HepG2 (cell line): ENCODE results near the gene RUBCNL. TPM values are rescaled to one million over a fixed set of nuclear protein-coding genes. Genes with fewer than 3 reads are reported as not detected.

Experiments used
- ATAC-seq: fragments of 200-7000 bp; cut with Tn5 transposase; 3 replicates; pipeline ENCODE4 v1.9.1; 2020; ENCODE audit warnings: mild to moderate bottlenecking, moderate library complexity
- BruUV-seq: library from RNA; stranded (reverse); fragments of 400-500 nt; replicated peaks from 2 replicates; lab custom pipeline; 2021; lab: Mats Ljungman, UMichigan
- CTCF ChIA-PET: fragments of 300-600 bp; formaldehyde crosslinking; extraction: SDS; loops from one replicate; lab custom pipeline; 2021; ENCODE audit warnings: low total read pairs, inconsistent platforms, low intra/inter-chr PET ratio; lab: Yijun Ruan, JAX
- POLR2A ChIA-PET: fragments of 350-600 bp; sonication (Branson Sonifier 250); formaldehyde crosslinking; loops from one replicate; lab custom pipeline; 2020; ENCODE audit warnings: antibody characterized with exemption, inconsistent platforms; lab: Yijun Ruan, JAX
- DNase-seq: peaks from one replicate; pipeline ENCODE4 v3.0.0-alpha.2; 2015; ENCODE audit warnings: low spot score
- FAIRE-seq: peaks from 3 replicates; lab custom pipeline; 2011; peaks lifted over from hg19 to GRCh38; lab: Jason Lieb, UNC
- H2AFZ ChIP-seq: one replicate; pipeline ENCODE4 v1.6.1; 2011; ENCODE audit warnings: low read length, inconsistent platforms
- H3K27ac ChIP-seq: fragments of 300-600 bp; 3 replicates; pipeline ENCODE4 v1.8.0; 2011; ENCODE audit warnings: mixed run types, mild to moderate bottlenecking, mixed read lengths, low read length, inconsistent platforms; ENCODE audit not compliant: insufficient read depth; ENCODE audit errors: extremely low read length
- H3K27me3 ChIP-seq, 2 experiments: fragments of 200-600 bp in 1 of 2; 2 replicates in 1 of 2; 3 replicates in 1 of 2; pipeline versions ENCODE4 v1.6.0 to v1.8.0; 2011; ENCODE audit warnings: low read length in 2 of 2, mild to moderate bottlenecking in 2 of 2, moderate library complexity in 2 of 2, inconsistent platforms in 1 of 2; ENCODE audit not compliant: insufficient read depth in 2 of 2, control insufficient read depth in 1 of 2
- H3K36me3 ChIP-seq, 2 experiments: fragments of 200-600 bp in 1 of 2; replicated peaks in 1 of 2; 2 replicates in 1 of 2; 3 replicates in 1 of 2; pipeline versions ENCODE4 v1.5.1 to v1.8.0; 2011; ENCODE audit warnings: low read length in 2 of 2, inconsistent platforms in 1 of 2; ENCODE audit not compliant: insufficient read depth in 2 of 2, control insufficient read depth in 1 of 2
- H3K4me1 ChIP-seq: 2 replicates; pipeline ENCODE4 v1.5.1; 2012; ENCODE audit warnings: low read length, inconsistent platforms; ENCODE audit not compliant: insufficient read depth
- H3K4me2 ChIP-seq: 2 replicates; pipeline ENCODE4 v1.6.0; 2011; ENCODE audit warnings: low read depth, low read length, inconsistent platforms
- H3K4me3 ChIP-seq, 3 experiments: fragments of 200-600 bp in 1 of 3; sonication (generic), shearing (Covaris generic) in 1 of 3; replicated peaks in 1 of 3; 2 replicates each; pipeline ENCODE4 v1.5.1; 2011 to 2016; ENCODE audit warnings: low read length in 3 of 3, inconsistent platforms in 2 of 3, low read depth in 2 of 3, mild to moderate bottlenecking in 2 of 3, control low read depth in 1 of 3, mixed read lengths in 1 of 3; ENCODE audit not compliant: insufficient read depth in 1 of 3
- H3K79me2 ChIP-seq: one replicate; pipeline ENCODE4 v1.6.1; 2011; ENCODE audit warnings: low read length, inconsistent platforms; ENCODE audit not compliant: insufficient read depth
- H3K9ac ChIP-seq: 2 replicates; pipeline ENCODE4 v1.6.0; 2011; ENCODE audit warnings: mild to moderate bottlenecking, low read depth, low read length, inconsistent platforms; ENCODE audit not compliant: insufficient read depth
- H3K9me3 ChIP-seq: 2 replicates; pipeline ENCODE4 v1.5.1; 2012; ENCODE audit warnings: mild to moderate bottlenecking, low read length
- H4K20me1 ChIP-seq: 2 replicates; pipeline ENCODE4 v1.6.0; 2011; ENCODE audit warnings: inconsistent platforms, mild to moderate bottlenecking, low read length, moderate library complexity; ENCODE audit not compliant: insufficient read depth
- ARID2 ChIP-seq: sonication (generic); formaldehyde crosslinking; IDR thresholded peaks from 2 replicates; pipeline ENCODE4 v1.8.1; 2022; ENCODE audit warnings: mild to moderate bottlenecking, missing genetic modification reagents, borderline replicate concordance
- FOXO1 ChIP-seq: sonication (generic); formaldehyde crosslinking; IDR thresholded peaks from 2 replicates; pipeline ENCODE4 v1.4.0; 2020; ENCODE audit warnings: missing genetic modification reagents
- PHB2 ChIP-seq: fragments of 450-650 bp; IDR thresholded peaks from 2 replicates; pipeline ENCODE4 v1.6.1; 2018; ENCODE audit not compliant: partially characterized antibody
- RFX5 ChIP-seq: IDR thresholded peaks from 2 replicates; pipeline ENCODE4 v1.6.1; 2011; ENCODE audit warnings: low read depth, low read length, improper control_type of control experiment
- U2AF2 ChIP-seq: fragments of 200-400 bp; formaldehyde crosslinking; IDR thresholded peaks from 2 replicates; pipeline ENCODE4 v1.6.1; 2017; ENCODE audit warnings: low read depth, mild to moderate bottlenecking, low read length
- ZEB1 ChIP-seq: IDR thresholded peaks from 2 replicates; pipeline ENCODE4 v1.6.1; 2012; ENCODE audit warnings: mild to moderate bottlenecking, low read depth, inconsistent platforms; ENCODE audit not compliant: insufficient replicate concordance
- ZNF30 ChIP-seq: sonication (generic); formaldehyde crosslinking; IDR thresholded peaks from 2 replicates; pipeline ENCODE4 v1.5.0; 2020; ENCODE audit warnings: mild to moderate bottlenecking, missing genetic modification reagents
- ZNF562 ChIP-seq: sonication (generic); formaldehyde crosslinking; IDR thresholded peaks from 2 replicates; pipeline ENCODE4 v1.8.0; 2022; ENCODE audit warnings: missing genetic modification reagents, borderline replicate concordance
- ZNF678 ChIP-seq: sonication (generic); formaldehyde crosslinking; IDR thresholded peaks from 2 replicates; pipeline ENCODE4 v1.4.0; 2020; ENCODE audit warnings: mild to moderate bottlenecking, missing genetic modification reagents
- WGBS: methylation state at CpG from one replicate; pipeline ENCODE4 v1.1.6; 2017; ENCODE audit warnings: low lambda C conversion rate; 5-methylcytosine and 5-hydroxymethylcytosine counted together
- in situ Hi-C: cut with HindIII; loops from 2 replicates; pipeline ENCODE4 v1.10.0; 2017; ENCODE audit warnings: low pct_unique_long_range_greater_than_20kb; ENCODE audit not compliant: extremely low pct_ligation_motif_present
- intact Hi-C: fragments of 100-400 bp; cut with micrococcal nuclease; formaldehyde crosslinking; loops from one replicate; pipeline ENCODE4 v1.10.0; 2022; ENCODE audit not compliant: unreplicated experiment
- polyA plus RNA-seq, 8 experiments: library from polyadenylated mRNA; depleted of rRNA in 3 of 8; stranded (reverse) in 7 of 8; unstranded in 1 of 8; fragments of >200 nt; fragmentation: Illumina TruSeq in 4 of 8; extraction: Trizol in 4 of 8; gene quantifications; 2 replicates each; pipeline versions ENCODE4 v1.2.1 to v1.2.3, GENCODE V29; 2011 to 2016; ENCODE audit warnings: low read depth in 4 of 8, missing spikeins in 1 of 8, mixed read lengths in 1 of 8; ENCODE audit not compliant: insufficient read depth in 1 of 8
- total RNA-seq, 5 experiments: library from RNA; depleted of rRNA; stranded (reverse); fragments of >200 nt; fragmentation: Illumina TruSeq; extraction: Trizol; gene quantifications; 2 replicates each; pipeline ENCODE4 v1.2.3, GENCODE V29; 2016; ENCODE audit warnings: low read depth in 1 of 5
- TF ChIP-seq, protein P1 (sequence below): sonication (generic); formaldehyde crosslinking; IDR thresholded peaks from 2 replicates; pipeline ENCODE4 v1.8.0; 2022; ENCODE audit warnings: missing genetic modification reagents, mild to moderate bottlenecking, borderline replicate concordance
- TF ChIP-seq, protein P2 (sequence below): sonication (generic); formaldehyde crosslinking; IDR thresholded peaks from 2 replicates; pipeline ENCODE4 v1.4.0; 2020; ENCODE audit warnings: low read depth, mild to moderate bottlenecking, missing genetic modification reagents
- TF ChIP-seq, protein P3 (sequence below): sonication (generic); formaldehyde crosslinking; IDR thresholded peaks from 2 replicates; pipeline ENCODE4 v1.4.0; 2020; ENCODE audit warnings: missing genetic modification reagents, mild to moderate bottlenecking, borderline replicate concordance

Gene RUBCNL
- total and polyA plus RNA-seq, 2 of the 13 experiments (the other 11 are each of a cell fraction or from before 2014, with no cell fraction given), result not detected

DNA sequence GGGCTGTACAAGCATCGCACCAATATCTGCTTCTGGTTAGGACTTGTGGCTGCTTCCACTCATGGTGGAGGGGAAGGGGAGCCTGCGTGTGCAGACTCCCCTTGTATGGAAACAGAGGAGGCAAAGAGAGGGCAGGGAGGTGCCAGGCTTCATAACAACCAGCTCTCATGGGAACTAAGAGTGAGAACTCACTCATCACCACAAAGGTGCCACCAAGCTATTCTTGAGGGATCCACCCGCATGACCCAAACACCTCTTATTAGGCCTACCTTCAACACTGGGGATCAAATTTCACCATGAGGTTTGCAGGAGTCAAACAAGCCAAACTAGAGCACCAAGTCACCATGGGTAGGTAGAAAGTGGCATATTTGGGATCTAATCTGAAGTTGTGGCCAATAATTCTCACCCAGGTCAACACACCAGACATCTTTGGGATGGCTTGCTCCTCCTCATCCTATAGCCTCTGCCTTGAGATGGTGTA, 46.4 kb downstream of the RUBCNL start:
- H4K20me1 ChIP-seq, result no peaks in the 10 kb centered on the region
- no peaks in the 10 kb centered on the region for H3K4me1 ChIP-seq
- 62% methylated on average over 3 of the region's 3 CpGs for WGBS
- DNase-seq (no peak), ATAC-seq (no peak), FAIRE-seq (no peak)
- no peak for TF ChIP-seq PHB2
- H3K27me3 ChIP-seq, result peaks cover 4 to 9% of the 10 kb centered on the region in 2 experiments; a peak in 2 of 5 replicates
- H3K27ac ChIP-seq, result no peak overlapping the region
- BruUV-seq, result no TSS peak
- H3K4me3 ChIP-seq, result no peak overlapping the region
- H3K79me2 ChIP-seq, result no peaks in the 10 kb centered on the region
- no peak overlapping the region for H3K9ac ChIP-seq
- H3K4me2 ChIP-seq, result no peak overlapping the region
- CTCF ChIA-PET, result no interaction called here
- intact Hi-C loops (no loop called here), in situ Hi-C loops (no loop called here)
- no peaks in the 10 kb centered on the region for H3K9me3 ChIP-seq
- POLR2A ChIA-PET, result no interaction called here
- H2AFZ ChIP-seq, result no peak overlapping the region
- H3K36me3 ChIP-seq, result no peaks in the 10 kb centered on the region

DNA sequence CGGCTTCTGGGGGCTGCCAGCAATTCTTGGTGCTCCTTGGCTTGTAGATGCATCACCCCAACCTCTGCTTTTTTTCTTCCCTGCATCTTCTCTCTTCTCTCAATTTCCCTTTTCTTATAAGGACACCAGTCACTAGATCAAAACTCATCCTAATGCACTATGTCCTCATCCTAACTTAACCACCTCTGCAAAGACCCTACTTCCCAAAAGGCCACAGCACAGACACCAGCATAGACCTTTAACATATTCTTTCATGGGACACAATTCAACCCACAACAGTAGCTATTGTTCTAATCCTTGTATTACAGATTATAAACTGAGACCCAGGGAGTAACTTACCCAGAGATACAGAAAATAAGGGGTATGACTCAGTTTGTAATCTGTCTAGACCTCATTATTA, 47.0 kb downstream of the RUBCNL start:
- Histone ChIP-seq H3K4me1 (no peaks in the 10 kb centered on the region), H3K4me2 (no peak overlapping the region), H3K79me2 (no peaks in the 10 kb centered on the region), H3K27me3 (peaks cover 3% of the 10 kb centered on the region in 2 experiments; a peak in 2 of 5 replicates), H3K27ac (no peak overlapping the region), H3K36me3 (no peaks in the 10 kb centered on the region), H3K4me3 (no peak overlapping the region), H3K9me3 (no peaks in the 10 kb centered on the region), H3K9ac (no peak overlapping the region), H2AFZ (no peak overlapping the region), H4K20me1 (no peaks in the 10 kb centered on the region)
- no peak for DNase-seq
- in situ Hi-C loops (no loop called here), intact Hi-C loops (no loop called here)
- no peak for FAIRE-seq
- WGBS, result 14% methylated on average over 1 of the region's 1 CpG
- no peak for ATAC-seq
- no peak for TF ChIP-seq FOXO1
- no peak for TF ChIP-seq U2AF2
- no peak for TF ChIP-seq RFX5
- TF ChIP-seq, protein P1, sequence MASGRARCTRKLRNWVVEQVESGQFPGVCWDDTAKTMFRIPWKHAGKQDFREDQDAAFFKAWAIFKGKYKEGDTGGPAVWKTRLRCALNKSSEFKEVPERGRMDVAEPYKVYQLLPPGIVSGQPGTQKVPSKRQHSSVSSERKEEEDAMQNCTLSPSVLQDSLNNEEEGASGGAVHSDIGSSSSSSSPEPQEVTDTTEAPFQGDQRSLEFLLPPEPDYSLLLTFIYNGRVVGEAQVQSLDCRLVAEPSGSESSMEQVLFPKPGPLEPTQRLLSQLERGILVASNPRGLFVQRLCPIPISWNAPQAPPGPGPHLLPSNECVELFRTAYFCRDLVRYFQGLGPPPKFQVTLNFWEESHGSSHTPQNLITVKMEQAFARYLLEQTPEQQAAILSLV (CRISPR knock-in tag), result no peak
- TF ChIP-seq, protein P2, sequence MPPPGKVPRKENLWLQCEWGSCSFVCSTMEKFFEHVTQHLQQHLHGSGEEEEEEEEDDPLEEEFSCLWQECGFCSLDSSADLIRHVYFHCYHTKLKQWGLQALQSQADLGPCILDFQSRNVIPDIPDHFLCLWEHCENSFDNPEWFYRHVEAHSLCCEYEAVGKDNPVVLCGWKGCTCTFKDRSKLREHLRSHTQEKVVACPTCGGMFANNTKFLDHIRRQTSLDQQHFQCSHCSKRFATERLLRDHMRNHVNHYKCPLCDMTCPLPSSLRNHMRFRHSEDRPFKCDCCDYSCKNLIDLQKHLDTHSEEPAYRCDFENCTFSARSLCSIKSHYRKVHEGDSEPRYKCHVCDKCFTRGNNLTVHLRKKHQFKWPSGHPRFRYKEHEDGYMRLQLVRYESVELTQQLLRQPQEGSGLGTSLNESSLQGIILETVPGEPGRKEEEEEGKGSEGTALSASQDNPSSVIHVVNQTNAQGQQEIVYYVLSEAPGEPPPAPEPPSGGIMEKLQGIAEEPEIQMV, result no peak
- TF ChIP-seq ARID2 (CRISPR knock-in tag), result no peak
- no peak for TF ChIP-seq ZNF562 (CRISPR knock-in tag)
- no peak for TF ChIP-seq ZNF30
- TF ChIP-seq ZNF678 (CRISPR knock-in tag), result no peak
- TF ChIP-seq, protein P3, sequence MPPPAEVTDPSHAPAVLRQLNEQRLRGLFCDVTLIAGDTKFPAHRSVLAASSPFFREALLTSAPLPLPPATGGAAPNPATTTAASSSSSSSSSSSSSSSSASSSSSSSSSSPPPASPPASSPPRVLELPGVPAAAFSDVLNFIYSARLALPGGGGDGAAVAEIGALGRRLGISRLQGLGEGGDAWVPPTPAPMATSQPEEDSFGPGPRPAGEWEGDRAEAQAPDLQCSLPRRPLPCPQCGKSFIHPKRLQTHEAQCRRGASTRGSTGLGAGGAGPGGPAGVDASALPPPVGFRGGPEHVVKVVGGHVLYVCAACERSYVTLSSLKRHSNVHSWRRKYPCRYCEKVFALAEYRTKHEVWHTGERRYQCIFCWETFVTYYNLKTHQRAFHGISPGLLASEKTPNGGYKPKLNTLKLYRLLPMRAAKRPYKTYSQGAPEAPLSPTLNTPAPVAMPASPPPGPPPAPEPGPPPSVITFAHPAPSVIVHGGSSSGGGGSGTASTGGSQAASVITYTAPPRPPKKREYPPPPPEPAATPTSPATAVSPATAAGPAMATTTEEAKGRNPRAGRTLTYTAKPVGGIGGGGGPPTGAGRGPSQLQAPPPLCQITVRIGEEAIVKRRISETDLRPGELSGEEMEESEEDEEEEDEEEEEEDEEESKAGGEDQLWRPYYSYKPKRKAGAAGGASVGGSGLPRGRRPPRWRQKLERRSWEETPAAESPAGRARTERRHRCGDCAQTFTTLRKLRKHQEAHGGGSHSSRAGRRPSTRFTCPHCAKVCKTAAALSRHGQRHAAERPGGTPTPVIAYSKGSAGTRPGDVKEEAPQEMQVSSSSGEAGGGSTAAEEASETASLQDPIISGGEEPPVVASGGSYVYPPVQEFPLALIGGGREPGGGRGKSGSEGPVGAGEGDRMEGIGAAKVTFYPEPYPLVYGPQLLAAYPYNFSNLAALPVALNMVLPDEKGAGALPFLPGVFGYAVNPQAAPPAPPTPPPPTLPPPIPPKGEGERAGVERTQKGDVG (CRISPR knock-in tag), result no peak
- no peak for TF ChIP-seq ZEB1
- ChIA-PET POLR2A (no interaction called here), CTCF (no interaction called here)
- BruUV-seq, result no TSS peak
